ENCODE results near the gene NAV3. TPM values are rescaled to one million over a fixed set of nuclear protein-coding genes. Genes with fewer than 3 reads are reported as not detected.

Gene NAV3
- total RNA-seq, 2 donors from 2014 or later, result 0.08 TPM; not detected in 1

- no peaks in the 10 kb centered on the region for H3K4me1 Mint-ChIP-seq
These were observed 285.2 kb downstream of the NAV3 start for GRCh38 chr12:78115889-78116288.

GRCh38 chr12:78118036-78118435, 287.3 kb downstream of the NAV3 start:
- H3K27me3 Mint-ChIP-seq, result no peaks in the 10 kb centered on the region
- ATAC-seq (no peak), DNase-seq (no peak)
- no peak overlapping the region for H3K4me3 Mint-ChIP-seq
- H3K4me1 Mint-ChIP-seq, result no peaks in the 10 kb centered on the region
- no peaks in the 10 kb centered on the region for H3K36me3 Mint-ChIP-seq (ENCODE audit: low read depth)
- H3K9me3 ChIP-seq (ENCODE audit: control insufficient read depth, low read length, poor library complexity, severe bottlenecking), result no peaks in the 10 kb centered on the region
- H3K27ac Mint-ChIP-seq, result no peak overlapping the region

More at GRCh38 chr12:78115889-78116288, 285.2 kb downstream of the NAV3 start:
- no peaks in the 10 kb centered on the region for H3K9me3 ChIP-seq (ENCODE audit: control insufficient read depth, low read length, poor library complexity, severe bottlenecking)
- H3K4me3 Mint-ChIP-seq, result no peak overlapping the region
- no peaks in the 10 kb centered on the region for H3K36me3 Mint-ChIP-seq (ENCODE audit: low read depth)
- ATAC-seq (no peak), DNase-seq (no peak)
- no peak overlapping the region for H3K27ac Mint-ChIP-seq
- no peaks in the 10 kb centered on the region for H3K27me3 Mint-ChIP-seq

DNA sequence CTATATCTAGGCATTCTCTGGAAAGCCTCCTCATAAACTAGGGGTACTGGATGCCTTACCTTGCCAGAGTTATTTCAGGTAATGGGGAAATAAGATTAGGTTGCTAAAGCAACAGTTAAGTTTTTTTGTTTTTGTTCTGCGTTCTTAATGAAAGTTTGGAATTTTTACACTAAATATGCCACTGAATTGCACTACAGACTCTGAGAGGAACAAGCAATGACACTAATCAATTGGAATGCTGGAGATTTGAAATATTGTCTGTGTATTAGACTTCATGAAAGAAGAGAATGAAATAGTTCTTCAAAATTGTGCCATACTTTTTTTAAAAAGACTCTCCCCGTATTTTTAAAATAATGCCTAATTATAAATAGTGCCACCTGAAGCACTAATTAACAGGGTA, 287.8 kb downstream of the NAV3 start:
- H3K9me3 ChIP-seq (ENCODE audit: control insufficient read depth, low read length, poor library complexity, severe bottlenecking), result no peaks in the 10 kb centered on the region
- no peaks in the 10 kb centered on the region for H3K4me1 Mint-ChIP-seq
- ATAC-seq (no peak), DNase-seq (no peak)
- no peaks in the 10 kb centered on the region for H3K27me3 Mint-ChIP-seq
- H3K27ac Mint-ChIP-seq, result no peak overlapping the region
- no peaks in the 10 kb centered on the region for H3K36me3 Mint-ChIP-seq (ENCODE audit: low read depth)
- H3K4me3 Mint-ChIP-seq, result no peak overlapping the region

DNA sequence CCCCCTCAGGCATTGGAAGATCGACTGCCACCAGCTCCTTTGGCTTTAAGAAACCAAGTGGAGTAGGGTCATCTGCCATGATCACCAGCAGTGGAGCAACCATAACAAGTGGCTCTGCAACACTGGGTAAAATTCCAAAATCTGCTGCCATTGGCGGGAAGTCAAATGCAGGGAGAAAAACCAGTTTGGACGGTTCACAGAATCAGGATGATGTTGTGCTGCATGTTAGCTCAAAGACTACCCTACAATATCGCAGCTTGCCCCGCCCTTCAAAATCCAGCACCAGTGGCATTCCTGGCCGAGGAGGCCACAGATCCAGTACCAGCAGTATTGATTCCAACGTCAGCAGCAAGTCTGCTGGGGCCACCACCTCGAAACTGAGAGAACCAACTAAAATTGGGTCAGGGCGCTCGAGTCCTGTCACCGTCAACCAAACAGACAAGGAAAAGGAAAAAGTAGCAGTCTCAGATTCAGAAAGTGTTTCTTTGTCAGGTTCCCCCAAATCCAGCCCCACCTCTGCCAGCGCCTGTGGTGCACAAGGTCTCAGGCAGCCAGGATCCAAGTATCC, 288.7 kb downstream of the NAV3 start:
- no peak for ATAC-seq
- H3K27ac Mint-ChIP-seq, result no peak overlapping the region
- no peaks in the 10 kb centered on the region for H3K4me1 Mint-ChIP-seq
- H3K4me3 Mint-ChIP-seq, result no peak overlapping the region
- no peak for DNase-seq
- H3K27me3 Mint-ChIP-seq, result no peaks in the 10 kb centered on the region
- H3K9me3 ChIP-seq (ENCODE audit: control insufficient read depth, low read length, poor library complexity, severe bottlenecking), result no peaks in the 10 kb centered on the region
- no peaks in the 10 kb centered on the region for H3K36me3 Mint-ChIP-seq (ENCODE audit: low read depth)

DNA sequence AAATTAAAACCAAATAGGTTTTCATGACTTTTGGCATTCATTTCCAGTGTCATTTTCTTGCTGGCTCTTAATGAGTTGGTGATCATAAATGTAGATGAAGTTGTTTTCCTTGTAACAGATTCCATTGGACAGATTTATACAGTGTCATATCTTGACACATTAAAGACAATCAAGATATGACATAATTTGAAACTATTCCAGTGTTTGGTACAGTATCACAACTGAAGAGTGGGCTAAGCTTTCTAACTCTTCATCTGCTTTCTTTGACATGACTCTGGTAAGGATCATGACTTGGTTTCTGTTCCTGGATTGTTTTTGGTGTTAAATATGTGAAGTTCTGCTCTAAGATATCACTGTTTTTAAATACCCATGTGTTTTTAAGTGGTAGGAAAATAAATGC, 289.6 kb downstream of the NAV3 start:
- no peaks in the 10 kb centered on the region for H3K27me3 Mint-ChIP-seq
- no peaks in the 10 kb centered on the region for H3K4me1 Mint-ChIP-seq
- no peak overlapping the region for H3K4me3 Mint-ChIP-seq

DNA sequence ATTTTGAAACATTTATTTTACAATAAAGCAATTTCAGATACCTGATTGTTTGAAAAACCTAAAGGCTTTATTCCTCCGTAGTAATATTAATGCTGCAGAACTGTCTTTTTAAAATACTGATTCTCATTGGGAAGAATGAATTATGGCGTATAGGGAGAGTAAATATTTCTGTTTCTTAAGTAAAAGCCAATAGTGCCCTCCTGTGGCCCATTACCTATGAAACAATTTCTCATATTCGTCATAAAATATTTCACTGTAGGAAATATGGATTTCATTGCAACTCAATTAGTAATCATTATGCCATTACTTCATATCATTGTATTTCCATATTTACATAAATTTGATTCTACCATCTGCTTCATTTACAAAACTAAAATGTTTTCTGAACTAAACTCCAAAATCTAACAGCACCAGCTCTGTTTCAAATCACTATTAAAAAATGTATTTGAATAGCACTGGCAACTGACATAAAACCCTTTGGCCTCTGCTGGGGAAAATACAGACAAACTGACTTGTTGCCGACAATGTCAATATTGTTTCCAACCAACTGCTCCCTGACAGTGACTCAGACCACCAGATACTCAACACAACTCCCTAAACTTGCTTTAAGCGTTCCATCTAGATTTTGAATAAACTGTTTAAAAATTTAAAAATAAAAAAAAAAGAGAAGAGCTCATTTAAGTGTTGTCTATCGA, 290.3 kb downstream of the NAV3 start:
- no peaks in the 10 kb centered on the region for H3K27me3 Mint-ChIP-seq
- H3K4me3 Mint-ChIP-seq, result no peak overlapping the region
- no peaks in the 10 kb centered on the region for H3K4me1 Mint-ChIP-seq
- no peaks in the 10 kb centered on the region for H3K9me3 ChIP-seq (ENCODE audit: control insufficient read depth, low read length, poor library complexity, severe bottlenecking)
- ATAC-seq (no peak), DNase-seq (no peak)
- H3K27ac Mint-ChIP-seq, result no peak overlapping the region
- no peaks in the 10 kb centered on the region for H3K36me3 Mint-ChIP-seq (ENCODE audit: low read depth)

More for the DNA sequence above, 289.6 kb downstream of the NAV3 start:
- DNase-seq (no peak), ATAC-seq (no peak)
- Mint-ChIP-seq H3K27ac (no peak overlapping the region), H3K36me3 (ENCODE audit: low read depth) (no peaks in the 10 kb centered on the region)
- no peaks in the 10 kb centered on the region for H3K9me3 ChIP-seq (ENCODE audit: control insufficient read depth, low read length, poor library complexity, severe bottlenecking)

- H3K36me3 Mint-ChIP-seq (ENCODE audit: low read depth), result no peaks in the 10 kb centered on the region
- no peak overlapping the region for H3K27ac Mint-ChIP-seq
- no peaks in the 10 kb centered on the region for H3K4me1 Mint-ChIP-seq
- H3K9me3 ChIP-seq (ENCODE audit: control insufficient read depth, low read length, poor library complexity, severe bottlenecking), result no peaks in the 10 kb centered on the region
- no peak for DNase-seq
- no peak overlapping the region for H3K4me3 Mint-ChIP-seq
- ATAC-seq, result no peak
- no peaks in the 10 kb centered on the region for H3K27me3 Mint-ChIP-seq
These were observed 291.4 kb downstream of the NAV3 start for GRCh38 chr12:78121969-78122610.

GRCh38 chr12:78128211-78128610, 297.5 kb downstream of the NAV3 start:
- Mint-ChIP-seq H3K27ac (no peak overlapping the region), H3K36me3 (ENCODE audit: low read depth) (no peaks in the 10 kb centered on the region), H3K4me3 (no peak overlapping the region), H3K27me3 (no peaks in the 10 kb centered on the region), H3K4me1 (no peaks in the 10 kb centered on the region)
- no peak for ATAC-seq
- no peaks in the 10 kb centered on the region for H3K9me3 ChIP-seq (ENCODE audit: control insufficient read depth, low read length, poor library complexity, severe bottlenecking)
- DNase-seq, result no peak

- H3K9me3 ChIP-seq (ENCODE audit: control insufficient read depth, low read length, poor library complexity, severe bottlenecking), result no peaks in the 10 kb centered on the region
- no peaks in the 10 kb centered on the region for H3K4me1 Mint-ChIP-seq
- DNase-seq (no peak), ATAC-seq (no peak)
- H3K27ac Mint-ChIP-seq, result no peak overlapping the region
- no peak overlapping the region for H3K4me3 Mint-ChIP-seq
- H3K27me3 Mint-ChIP-seq, result no peaks in the 10 kb centered on the region
- no peaks in the 10 kb centered on the region for H3K36me3 Mint-ChIP-seq (ENCODE audit: low read depth)
These were observed 313.0 kb downstream of the NAV3 start for GRCh38 chr12:78143717-78144116.

DNA sequence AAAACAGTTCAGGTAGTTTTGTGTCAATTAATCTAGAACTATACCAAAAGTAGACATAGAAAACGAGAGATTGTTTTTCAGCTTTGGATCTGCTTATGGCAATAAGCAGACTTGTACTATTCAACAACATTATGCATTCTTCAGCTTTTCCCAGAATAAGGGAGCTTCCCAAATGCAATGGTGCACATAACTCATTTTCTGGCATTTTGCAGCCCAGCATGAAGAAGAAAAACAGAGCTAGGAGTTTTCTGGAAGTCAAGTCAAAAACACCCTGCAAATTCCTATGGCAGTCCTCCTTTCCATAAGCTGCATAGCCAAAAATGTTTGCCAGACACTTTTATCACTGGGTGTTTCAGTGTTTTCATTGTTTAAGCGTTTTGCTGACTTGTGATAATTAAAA, 314.7 kb downstream of the NAV3 start:
- H3K4me1 Mint-ChIP-seq, result no peaks in the 10 kb centered on the region
- no peak overlapping the region for H3K27ac Mint-ChIP-seq
- H3K4me3 Mint-ChIP-seq, result no peak overlapping the region
- H3K36me3 Mint-ChIP-seq (ENCODE audit: low read depth), result no peaks in the 10 kb centered on the region
- ATAC-seq, result no peak
- no peaks in the 10 kb centered on the region for H3K9me3 ChIP-seq (ENCODE audit: control insufficient read depth, low read length, poor library complexity, severe bottlenecking)
- DNase-seq, result no peak
- no peaks in the 10 kb centered on the region for H3K27me3 Mint-ChIP-seq

DNA sequence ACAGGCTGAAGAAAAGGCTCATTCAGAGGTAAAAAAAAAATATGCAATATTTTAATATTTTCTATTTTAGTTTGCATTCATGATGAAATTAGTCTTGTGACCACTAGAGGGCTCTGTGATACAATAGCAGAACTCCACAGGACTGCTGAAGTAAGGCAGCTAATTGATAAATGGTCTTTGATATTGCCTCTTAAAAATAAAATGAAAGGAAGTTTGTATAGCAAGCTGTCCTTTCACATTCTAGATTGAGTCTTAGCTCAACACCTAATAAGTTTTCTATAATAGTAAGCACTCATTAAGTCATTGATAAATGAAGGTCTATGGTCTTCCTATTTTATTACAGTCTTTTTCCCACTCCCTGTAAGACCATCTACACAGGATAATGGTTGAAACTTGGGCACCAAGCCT, 315.7 kb downstream of the NAV3 start:
- no peak for ATAC-seq
- Mint-ChIP-seq H3K27ac (no peak overlapping the region), H3K4me3 (no peak overlapping the region), H3K27me3 (no peaks in the 10 kb centered on the region), H3K4me1 (no peaks in the 10 kb centered on the region), H3K36me3 (ENCODE audit: low read depth) (no peaks in the 10 kb centered on the region)
- no peaks in the 10 kb centered on the region for H3K9me3 ChIP-seq (ENCODE audit: control insufficient read depth, low read length, poor library complexity, severe bottlenecking)
- DNase-seq, result no peak

GRCh38 chr12:78149459-78149858, 318.8 kb downstream of the NAV3 start:
- ATAC-seq (no peak), DNase-seq (no peak)
- Mint-ChIP-seq H3K27me3 (no peaks in the 10 kb centered on the region), H3K36me3 (ENCODE audit: low read depth) (no peaks in the 10 kb centered on the region), H3K4me1 (no peaks in the 10 kb centered on the region), H3K4me3 (no peak overlapping the region), H3K27ac (no peak overlapping the region)
- H3K9me3 ChIP-seq (ENCODE audit: control insufficient read depth, low read length, poor library complexity, severe bottlenecking), result no peaks in the 10 kb centered on the region

- no peak for DNase-seq
- H3K9me3 ChIP-seq (ENCODE audit: control insufficient read depth, low read length, poor library complexity, severe bottlenecking), result no peaks in the 10 kb centered on the region
- H3K27ac Mint-ChIP-seq, result no peak overlapping the region
- H3K4me1 Mint-ChIP-seq, result no peaks in the 10 kb centered on the region
- no peak for ATAC-seq
- H3K36me3 Mint-ChIP-seq (ENCODE audit: low read depth), result no peaks in the 10 kb centered on the region
- no peak overlapping the region for H3K4me3 Mint-ChIP-seq
- H3K27me3 Mint-ChIP-seq, result no peaks in the 10 kb centered on the region
These were observed 324.9 kb downstream of the NAV3 start for GRCh38 chr12:78155546-78155945.

DNA sequence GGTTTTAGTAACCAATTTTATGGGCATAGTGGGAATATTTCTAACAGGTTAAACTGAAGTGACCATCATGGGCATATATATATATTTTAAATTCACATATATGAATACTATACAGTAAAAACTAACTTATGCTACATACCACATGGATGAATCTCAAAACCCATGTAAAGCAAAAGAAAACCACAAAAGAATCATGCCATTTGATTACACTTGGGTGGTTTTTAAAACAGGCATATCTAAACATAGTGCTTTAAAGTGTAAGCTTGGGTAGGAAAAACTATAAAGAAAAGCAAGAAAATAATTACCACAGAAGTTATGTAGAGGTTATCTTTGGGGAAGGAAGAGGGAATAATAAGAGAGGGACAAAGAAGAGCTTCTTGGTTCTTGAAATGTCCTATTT, 326.1 kb downstream of the NAV3 start:
- no peaks in the 10 kb centered on the region for H3K4me1 Mint-ChIP-seq
- no peak overlapping the region for H3K4me3 Mint-ChIP-seq
- DNase-seq (no peak), ATAC-seq (no peak)
- no peak overlapping the region for H3K27ac Mint-ChIP-seq
- no peaks in the 10 kb centered on the region for H3K27me3 Mint-ChIP-seq
- H3K9me3 ChIP-seq (ENCODE audit: control insufficient read depth, low read length, poor library complexity, severe bottlenecking), result no peaks in the 10 kb centered on the region
- H3K36me3 Mint-ChIP-seq (ENCODE audit: low read depth), result no peaks in the 10 kb centered on the region
